Stimulated activated memory B cell treated with anti-CD40 and anti-IgM and Interleukin-4, amounts not matched to agents 10 μg/mL and 1 μg/mL and 100 μg/mL, for 72 hours (primary cell): ENCODE results near the gene KCNK18.
"Not testable (repeated sequence)": the region's sequence is repeated elsewhere in the genome, so short reads cannot be mapped to it uniquely, and the experiment has no call there.

ENCODE experiments used
- ATAC-seq: fragments of 150-1000 bp; cut with Tn5 transposase; 2 replicates; pipeline ENCODE4 v1.10.0; 2021
- H3K27ac Mint-ChIP-seq: one replicate; pipeline ENCODE4 v1.8.0; 2022; ENCODE audit warnings: mild to moderate bottlenecking, mixed read lengths
- H3K27me3 Mint-ChIP-seq: one replicate; pipeline ENCODE4 v1.8.0; 2022; ENCODE audit warnings: mixed read lengths
- H3K36me3 Mint-ChIP-seq: one replicate; pipeline ENCODE4 v1.8.0; 2022; ENCODE audit warnings: mixed read lengths
- H3K4me1 Mint-ChIP-seq: one replicate; pipeline ENCODE4 v1.8.0; 2022; ENCODE audit warnings: mixed read lengths
- H3K4me3 Mint-ChIP-seq: one replicate; pipeline ENCODE4 v1.8.0; 2022; ENCODE audit warnings: mild to moderate bottlenecking, moderate library complexity, mixed read lengths
- H3K9me3 Mint-ChIP-seq: one replicate; pipeline ENCODE4 v1.8.0; 2022; ENCODE audit warnings: mixed read lengths

The KCNK18 gene

DNA sequence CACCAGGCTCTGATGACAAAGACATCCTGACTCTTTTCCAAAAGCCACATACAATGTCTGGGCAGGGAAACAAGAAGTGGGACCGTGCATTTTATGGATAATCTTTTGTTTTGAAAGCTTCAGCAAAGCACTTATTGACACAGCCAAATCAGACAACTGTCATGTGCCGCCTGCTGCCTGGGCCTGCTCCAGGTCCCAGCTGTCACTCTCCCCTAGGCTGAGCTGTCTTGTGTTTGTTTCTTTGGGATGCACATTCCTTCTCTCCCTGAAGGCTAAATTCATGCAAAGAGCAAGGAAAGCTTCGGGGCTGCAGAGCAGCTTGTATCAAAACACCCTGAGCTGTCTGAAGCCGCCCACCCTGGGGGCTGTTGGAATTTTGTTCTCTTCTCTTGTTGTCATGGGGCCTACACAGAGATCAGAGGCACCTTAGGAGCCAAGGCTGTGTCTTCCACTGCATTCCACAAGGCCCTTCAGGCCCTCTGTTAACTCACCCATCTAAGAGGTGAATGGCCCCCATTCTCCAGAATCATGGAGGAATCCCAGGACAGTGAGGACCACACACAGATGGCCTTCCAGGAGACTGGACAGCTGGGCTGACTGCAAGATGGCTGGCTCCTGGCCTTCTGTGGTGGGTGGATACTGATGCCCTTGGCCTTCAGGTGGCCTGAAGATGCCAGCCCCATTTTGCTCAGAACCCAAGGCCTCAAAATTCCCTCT is 25.8 kb downstream of the KCNK18 start:
- H3K4me1 Mint-ChIP-seq: no peaks in the 10 kb centered on the region
- no peak for ATAC-seq
- no peak overlapping the region for H3K27ac Mint-ChIP-seq
- no peak overlapping the region for H3K4me3 Mint-ChIP-seq
- peaks cover 54% of the 10 kb centered on the region for H3K27me3 Mint-ChIP-seq
- H3K9me3 Mint-ChIP-seq: no peaks in the 10 kb centered on the region
- no peaks in the 10 kb centered on the region for H3K36me3 Mint-ChIP-seq

GRCh38 chr10:117223693-117224430 is 26.6 kb downstream of the KCNK18 start:
- peaks cover 4% of the 10 kb centered on the region for H3K9me3 Mint-ChIP-seq
- no peak overlapping the region for H3K4me3 Mint-ChIP-seq
- H3K36me3 Mint-ChIP-seq: no peaks in the 10 kb centered on the region
- no peaks in the 10 kb centered on the region for H3K4me1 Mint-ChIP-seq
- peaks cover 55% of the 10 kb centered on the region for H3K27me3 Mint-ChIP-seq
- ATAC-seq: no peak
- no peak overlapping the region for H3K27ac Mint-ChIP-seq

DNA sequence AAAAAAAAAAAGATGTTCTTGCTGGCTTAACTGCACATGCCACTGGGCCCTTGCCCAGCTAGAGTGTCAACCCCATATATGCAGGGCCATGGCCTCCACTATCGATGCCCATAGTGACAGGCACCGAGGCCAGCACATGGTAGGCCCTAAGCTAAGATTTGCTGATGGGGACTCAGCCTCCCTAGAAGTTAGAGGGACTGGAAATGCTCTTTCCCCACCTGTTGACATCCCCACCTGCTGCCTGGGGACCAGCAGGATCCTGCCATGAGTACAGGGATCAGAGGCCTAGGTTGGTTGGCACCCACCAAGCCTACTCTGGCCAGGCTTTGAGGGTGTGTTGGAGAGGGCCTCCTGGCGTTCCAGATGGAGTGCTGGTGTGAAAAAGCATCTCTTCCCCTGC is 27.6 kb downstream of the KCNK18 start:
- H3K36me3 Mint-ChIP-seq: no peaks in the 10 kb centered on the region
- no peaks in the 10 kb centered on the region for H3K4me1 Mint-ChIP-seq
- no peak overlapping the region for H3K27ac Mint-ChIP-seq
- no peak overlapping the region for H3K4me3 Mint-ChIP-seq
- H3K9me3 Mint-ChIP-seq: peaks cover 4% of the 10 kb centered on the region
- H3K27me3 Mint-ChIP-seq: peaks cover 57% of the 10 kb centered on the region
- ATAC-seq: no peak

DNA sequence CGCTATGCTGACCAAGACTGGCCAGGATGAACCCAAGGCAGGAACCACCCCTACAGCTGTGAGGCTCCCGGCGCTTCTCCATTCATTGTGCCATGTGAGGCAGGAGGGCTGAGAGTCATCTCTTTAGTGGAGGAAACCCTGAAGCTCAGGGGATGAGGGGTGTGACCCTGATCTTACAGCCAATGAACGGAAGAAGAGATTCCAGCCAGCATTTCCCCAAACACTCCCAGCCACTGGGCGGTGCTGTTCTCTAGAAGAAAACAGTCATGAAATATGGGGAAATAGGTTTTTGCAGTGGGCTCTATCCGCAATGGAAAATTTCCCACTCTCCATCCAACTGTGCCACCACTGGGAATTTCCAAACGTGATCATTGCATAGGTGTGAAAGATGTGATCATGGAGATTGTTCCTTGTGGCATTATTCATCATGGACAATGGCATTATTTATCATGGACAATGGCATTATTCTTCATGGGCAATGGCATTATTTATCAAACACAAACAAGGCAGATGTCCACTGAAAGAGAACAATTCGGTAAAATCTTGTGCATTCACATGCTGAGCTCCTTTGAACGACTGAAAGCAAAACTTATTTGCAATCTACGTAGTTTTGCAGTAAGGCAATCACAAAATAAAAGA is 29.6 kb downstream of the KCNK18 start:
- H3K27me3 Mint-ChIP-seq: peaks cover 59% of the 10 kb centered on the region
- no peaks in the 10 kb centered on the region for H3K36me3 Mint-ChIP-seq
- no peak overlapping the region for H3K4me3 Mint-ChIP-seq
- ATAC-seq: no peak
- H3K4me1 Mint-ChIP-seq: no peaks in the 10 kb centered on the region
- H3K27ac Mint-ChIP-seq: no peak overlapping the region
- peaks cover 7% of the 10 kb centered on the region for H3K9me3 Mint-ChIP-seq

DNA sequence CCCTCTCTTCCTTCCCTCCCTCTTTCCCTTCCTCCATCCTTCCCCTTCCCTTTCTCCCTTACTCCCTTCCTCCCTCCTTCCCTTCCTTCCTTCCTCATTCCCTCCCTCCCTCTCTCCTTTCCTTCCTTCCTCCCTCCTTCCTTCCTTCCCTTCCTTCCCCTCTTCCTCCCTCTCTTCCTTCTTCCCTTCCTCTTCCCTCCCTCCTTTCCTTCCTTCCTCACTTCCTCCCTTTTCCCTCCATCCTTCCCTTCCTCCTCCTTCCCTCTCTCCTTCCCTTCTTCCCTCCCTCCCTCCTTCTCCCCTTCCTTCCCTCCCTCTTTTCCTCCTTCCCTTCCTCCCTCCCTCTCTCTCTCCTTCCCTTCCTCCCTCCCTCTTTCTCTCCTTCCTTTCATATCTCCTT is 30.9 kb downstream of the KCNK18 start:
- ATAC-seq: no peak
- H3K4me1 Mint-ChIP-seq: no peaks in the 10 kb centered on the region
- peaks cover 60% of the 10 kb centered on the region for H3K27me3 Mint-ChIP-seq
- H3K4me3 Mint-ChIP-seq: no peak overlapping the region
- H3K36me3 Mint-ChIP-seq: no peaks in the 10 kb centered on the region
- no peak overlapping the region for H3K27ac Mint-ChIP-seq
- peaks cover 7% of the 10 kb centered on the region for H3K9me3 Mint-ChIP-seq

GRCh38 chr10:117230107-117230506 is 32.8 kb downstream of the KCNK18 start:
- H3K4me3 Mint-ChIP-seq, H3K27ac Mint-ChIP-seq, H3K36me3 Mint-ChIP-seq, H3K4me1 Mint-ChIP-seq, ATAC-seq, H3K9me3 Mint-ChIP-seq: not testable (repeated sequence)
- peaks cover 56% of the 10 kb centered on the region for H3K27me3 Mint-ChIP-seq

- H3K36me3 Mint-ChIP-seq: no peaks in the 10 kb centered on the region
- ATAC-seq: no peak
- H3K4me1 Mint-ChIP-seq: no peaks in the 10 kb centered on the region
- H3K9me3 Mint-ChIP-seq: peaks cover 10% of the 10 kb centered on the region
- no peak overlapping the region for H3K4me3 Mint-ChIP-seq
- H3K27ac Mint-ChIP-seq: no peak overlapping the region
- H3K27me3 Mint-ChIP-seq: peaks cover 21% of the 10 kb centered on the region
These were observed 40.2 kb downstream of the KCNK18 start for GRCh38 chr10:117237401-117237991.

GRCh38 chr10:117239051-117239450 is 41.8 kb downstream of the KCNK18 start:
- Mint-ChIP-seq H3K36me3 (no peaks in the 10 kb centered on the region), H3K4me3 (no peak overlapping the region), H3K27me3 (peaks cover 25% of the 10 kb centered on the region), H3K4me1 (no peaks in the 10 kb centered on the region), H3K27ac (no peak overlapping the region), H3K9me3 (peaks cover 10% of the 10 kb centered on the region)
- ATAC-seq: no peak

GRCh38 chr10:117239721-117240620 is 42.7 kb downstream of the KCNK18 start:
- ATAC-seq: no peak
- no peaks in the 10 kb centered on the region for H3K36me3 Mint-ChIP-seq
- H3K27ac Mint-ChIP-seq: no peak overlapping the region
- H3K9me3 Mint-ChIP-seq: peaks cover 10% of the 10 kb centered on the region
- H3K27me3 Mint-ChIP-seq: peaks cover 34% of the 10 kb centered on the region
- no peaks in the 10 kb centered on the region for H3K4me1 Mint-ChIP-seq
- no peak overlapping the region for H3K4me3 Mint-ChIP-seq

DNA sequence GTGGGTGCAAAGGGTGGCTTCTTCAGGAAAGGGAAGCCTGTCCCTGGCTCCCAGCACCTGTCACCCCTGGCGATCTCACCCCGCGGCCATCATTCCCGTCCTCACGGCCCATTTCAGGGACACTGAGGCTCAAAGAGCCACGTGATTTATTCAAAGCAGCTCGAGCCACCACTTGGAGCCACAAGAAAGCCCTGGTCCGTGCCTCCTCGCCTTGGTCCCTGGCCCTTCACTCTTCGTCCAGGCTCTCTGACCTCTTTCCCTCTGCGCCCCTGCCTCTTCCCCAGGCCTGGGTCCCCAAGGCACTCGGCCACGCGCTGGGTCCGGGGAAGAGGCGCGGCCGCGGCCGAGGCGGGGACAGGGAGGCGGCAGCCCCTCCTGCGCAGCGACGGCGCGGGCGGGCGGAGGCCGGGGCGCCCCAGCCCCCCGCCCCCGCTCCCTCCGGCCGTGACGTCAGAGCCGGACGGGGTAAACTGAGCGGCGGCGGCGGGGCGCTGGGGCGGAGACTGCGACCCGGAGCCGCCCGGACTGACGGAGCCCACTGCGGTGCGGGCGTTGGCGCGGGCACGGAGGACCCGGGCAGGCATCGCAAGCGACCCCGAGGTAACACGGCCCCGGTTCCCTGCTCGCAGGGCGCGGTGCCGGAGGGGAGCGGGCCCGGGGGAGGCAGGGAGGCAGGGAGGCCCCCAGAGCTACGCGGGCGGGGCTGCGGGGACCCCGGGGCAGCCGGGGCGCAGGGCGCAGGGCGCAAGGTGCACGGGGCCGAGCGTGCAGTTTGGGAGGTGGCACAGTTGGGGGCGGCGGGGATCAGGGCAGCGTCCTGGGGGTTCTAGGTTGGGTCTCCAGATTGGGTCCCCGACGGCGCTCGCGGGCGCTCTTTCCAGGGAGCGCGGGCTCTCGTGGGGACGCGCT is 43.6 kb downstream of the KCNK18 start, which contains the start of gene SLC18A2:
SLC18A2 (plus strand) TSS at position 494 of the 909 bp plus-strand sequence. CDS start 580 bp downstream, outside the sequence.
- ATAC-seq: no peak
- H3K4me3 Mint-ChIP-seq: no peak within 1 kb of the TSS
- no peaks in the 10 kb centered on the region for H3K36me3 Mint-ChIP-seq
- peaks cover 41% of the 10 kb centered on the region for H3K27me3 Mint-ChIP-seq
- H3K9me3 Mint-ChIP-seq: peaks cover 10% of the 10 kb centered on the region
- H3K27ac Mint-ChIP-seq: no peak within 1 kb of the TSS
- no peaks in the 10 kb centered on the region for H3K4me1 Mint-ChIP-seq

DNA sequence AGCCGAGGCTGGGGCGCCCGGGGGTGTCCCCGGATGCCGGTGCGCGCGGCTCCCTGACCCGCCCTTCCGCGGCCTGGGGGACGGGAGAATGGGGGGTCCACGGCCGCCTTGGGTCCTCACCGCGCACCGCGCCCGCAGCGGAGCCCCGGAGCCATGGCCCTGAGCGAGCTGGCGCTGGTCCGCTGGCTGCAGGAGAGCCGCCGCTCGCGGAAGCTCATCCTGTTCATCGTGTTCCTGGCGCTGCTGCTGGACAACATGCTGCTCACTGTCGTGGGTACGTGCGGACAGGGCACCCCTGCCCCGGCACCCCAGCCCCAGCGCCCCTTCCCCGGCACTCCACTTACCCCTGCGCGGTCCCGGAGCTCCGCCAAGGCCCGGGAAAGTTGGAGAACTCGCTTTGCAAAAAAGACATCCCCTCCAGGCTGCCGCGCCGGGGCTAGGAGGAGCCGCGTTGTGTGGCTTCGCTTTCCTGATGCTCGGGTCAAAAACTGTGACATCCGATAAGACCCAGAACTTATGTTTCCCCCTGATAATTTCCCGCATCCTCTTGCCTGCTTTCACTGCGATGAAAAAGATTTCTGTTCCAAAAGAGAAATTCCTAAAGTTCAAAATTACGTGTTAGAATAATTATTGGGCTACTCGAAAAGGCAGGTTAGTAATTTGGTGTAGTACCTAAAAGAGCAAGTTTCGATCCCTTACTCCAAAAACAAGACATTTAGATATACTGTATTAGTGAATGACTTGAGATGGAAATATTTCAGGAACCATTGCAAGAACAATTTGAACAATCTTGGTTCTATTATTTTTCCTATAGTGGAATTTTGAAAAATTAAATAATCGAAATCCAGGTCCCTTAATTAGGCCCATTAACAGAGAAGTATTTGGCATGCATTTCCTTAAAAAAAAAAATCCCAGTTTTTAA is 44.5 kb downstream of the KCNK18 start:
- no peak for ATAC-seq
- no peaks in the 10 kb centered on the region for H3K36me3 Mint-ChIP-seq

DNA sequence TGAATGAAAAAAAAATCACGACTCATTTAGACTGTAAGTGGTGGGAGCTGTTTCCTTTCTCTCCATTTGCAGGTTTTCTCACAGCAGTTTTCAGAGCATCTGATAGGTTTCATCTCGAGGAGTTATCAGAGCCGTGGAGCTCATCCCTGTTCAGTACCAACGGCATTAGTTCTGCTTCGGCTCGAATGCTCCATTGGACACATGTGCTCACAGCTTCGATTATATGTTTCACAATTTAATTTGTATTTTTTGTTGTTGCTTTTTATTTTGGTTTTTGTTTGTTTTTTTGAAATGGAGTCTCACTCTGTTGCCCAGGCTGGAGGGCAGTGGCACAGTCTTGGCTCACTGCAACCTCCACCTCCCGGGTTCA is 45.2 kb downstream of the KCNK18 start:
- Mint-ChIP-seq H3K36me3 (no peaks in the 10 kb centered on the region), H3K27me3 (peaks cover 51% of the 10 kb centered on the region), H3K4me3 (no peak overlapping the region), H3K9me3 (peaks cover 3% of the 10 kb centered on the region), H3K27ac (no peak overlapping the region), H3K4me1 (no peaks in the 10 kb centered on the region)
- no peak for ATAC-seq

More for the DNA sequence above, 44.5 kb downstream of the KCNK18 start:
- Mint-ChIP-seq H3K4me3 (no peak overlapping the region), H3K27me3 (peaks cover 48% of the 10 kb centered on the region), H3K27ac (no peak overlapping the region), H3K9me3 (peaks cover 8% of the 10 kb centered on the region), H3K4me1 (no peaks in the 10 kb centered on the region)
